ENCODE results near the gene MED20. TPM values are rescaled to one million over a fixed set of nuclear protein-coding genes. Genes with fewer than 3 reads are reported as not detected.

The MED20 gene
- total RNA-seq = 32.9 and 37.6 TPM in 2 replicates

GRCh38 chr6:41920921-41921711 lies at the start of gene MED20, which contains the start of gene BYSL:
Gene MED20 (minus strand): TSS chr6:41921139. CDS start chr6:41921018, 121 bp downstream.
Gene BYSL (plus strand): TSS chr6:41921499. CDS start chr6:41921563, 64 bp downstream.

GRCh38 chr6:41941280-41942066 lies 20.5 kb upstream of the MED20 start, which contains the start of gene CCND3:
Gene CCND3 (minus strand): TSS chr6:41941808. CDS start chr6:41941649, 159 bp downstream.

GRCh38 chr6:41895300-41896233 lies 25.4 kb downstream of the MED20 start, which contains the start of gene USP49:
Gene USP49 (minus strand): TSS chr6:41895375. CDS start chr6:41806983, 88,392 bp downstream.

Other genes starting within 250 kb of the MED20 start
- 3.0 and 5.6 TPM in 2 replicates for gene TFEB, start 185.5 kb downstream of the MED20 start, total RNA-seq
- gene PGC, start 173.7 kb downstream of the MED20 start, total RNA-seq = not detected in 2 replicates
- gene FRS3, start 141.2 kb downstream of the MED20 start, total RNA-seq = 1.5 TPM in 2 replicates
- 0.66 TPM in 1 of 2 replicates, not detected in the other for gene PRICKLE4, start 140.4 kb downstream of the MED20 start, total RNA-seq
- gene TOMM6, start 133.4 kb downstream of the MED20 start, total RNA-seq = 77.7 and 107 TPM in 2 replicates
- 2.9 and 4.5 TPM in 2 replicates for gene USP49, start 25.8 kb downstream of the MED20 start, total RNA-seq
- 16.6 and 23.7 TPM in 2 replicates for gene BYSL, start 360 bp upstream of the MED20 start, total RNA-seq
- 13.2 and 26.9 TPM in 2 replicates for gene CCND3, start 20.7 kb upstream of the MED20 start, total RNA-seq
- 15.2 and 18.8 TPM in 2 replicates for gene TAF8, start 129.4 kb upstream of the MED20 start, total RNA-seq
- 1.00 and 1.5 TPM in 2 replicates for gene C6orf132, start 221.5 kb upstream of the MED20 start, total RNA-seq

Measured in uterine smooth muscle cell (primary cell).